ENCODE data around the gene TUBA8. TPM values are rescaled to one million over a fixed set of nuclear protein-coding genes. Genes with fewer than 3 reads are reported as not detected.

Gene TUBA8
- total RNA-seq, 4 donors from 2014 or later: 5.0 to 12.3 (median 6.3) TPM

- H3K4me1 ChIP-seq: peaks cover 0 to 23% (median 16%) of the 10 kb centered on the region in 4 donors
- H3K27me3 ChIP-seq: peaks cover 0 to 33% of the 10 kb centered on the region in 2 donors
- H3K4me3 ChIP-seq: no peak overlapping the region
- TF ChIP-seq EP300 (IDR thresholded peaks at IDR 0.05) (no peak), CTCF (IDR thresholded peaks at IDR 0.05) (no peak), POLR2A (IDR thresholded peaks at IDR 0.05) (no peak)
- WGBS, 2 donors: 63 to 67% methylated on average over 6 of the region's 6 CpGs
- H3K36me3 ChIP-seq: no peaks in the 10 kb centered on the region
- H3K27ac ChIP-seq: no peak overlapping the region
- no peak for DNase-seq (ENCODE audit: low spot score in 2 of 2)
- no peaks in the 10 kb centered on the region for H3K9me3 ChIP-seq
These were observed 1.8 kb downstream of the TUBA8 start for GRCh38 chr22:18112440-18112839.

GRCh38 chr22:18113680-18114394, 3.2 kb downstream of the TUBA8 start:
- no peak for DNase-seq (ENCODE audit: low spot score in 2 of 2)
- Histone ChIP-seq H3K4me1 (peaks cover 0 to 23% (median 16%) of the 10 kb centered on the region in 4 donors), H3K27ac (no peak overlapping the region), H3K9me3 (no peaks in the 10 kb centered on the region), H3K36me3 (no peaks in the 10 kb centered on the region), H3K27me3 (peaks cover 0 to 24% of the 10 kb centered on the region in 2 donors), H3K4me3 (no peak overlapping the region)
- 77 to 84% methylated on average over 11 of the region's 11 CpGs for WGBS, 2 donors
- TF ChIP-seq EP300 (IDR thresholded peaks at IDR 0.05): no peak
- no peak for TF ChIP-seq POLR2A (IDR thresholded peaks at IDR 0.05)
- no peak for TF ChIP-seq CTCF (IDR thresholded peaks at IDR 0.05)

- Histone ChIP-seq H3K27ac (no peak overlapping the region), H3K27me3 (peaks cover 0 to 22% of the 10 kb centered on the region in 2 donors), H3K36me3 (no peaks in the 10 kb centered on the region), H3K4me3 (no peak overlapping the region), H3K4me1 (peaks cover 0 to 23% (median 16%) of the 10 kb centered on the region in 4 donors), H3K9me3 (no peaks in the 10 kb centered on the region)
- no peak for DNase-seq (ENCODE audit: low spot score in 2 of 2)
- TF ChIP-seq CTCF (IDR thresholded peaks at IDR 0.05) (no peak), EP300 (IDR thresholded peaks at IDR 0.05) (no peak), POLR2A (IDR thresholded peaks at IDR 0.05) (no peak)
- 60 to 61% methylated on average over 4 of the region's 4 CpGs for WGBS, 2 donors
These were observed 3.9 kb downstream of the TUBA8 start for GRCh38 chr22:18114495-18114894.

- Histone ChIP-seq H3K4me1 (peaks cover 0 to 18% (median 13%) of the 10 kb centered on the region in 4 donors), H3K36me3 (no peaks in the 10 kb centered on the region), H3K4me3 (no peak overlapping the region), H3K27me3 (peaks cover 0 to 16% of the 10 kb centered on the region in 2 donors), H3K9me3 (no peaks in the 10 kb centered on the region), H3K27ac (no peak overlapping the region)
- 94% methylated on average over 15 of the region's 15 CpGs for WGBS, 2 donors
- no peak for TF ChIP-seq CTCF (IDR thresholded peaks at IDR 0.05)
- TF ChIP-seq POLR2A (IDR thresholded peaks at IDR 0.05): no peak
- no peak for TF ChIP-seq EP300 (IDR thresholded peaks at IDR 0.05)
- no peak for DNase-seq (ENCODE audit: low spot score in 2 of 2)
These were observed 4.5 kb downstream of the TUBA8 start for GRCh38 chr22:18114976-18115652.

GRCh38 chr22:18115906-18116371, 5.3 kb downstream of the TUBA8 start:
- DNase-seq (ENCODE audit: low spot score in 2 of 2): no peak
- Histone ChIP-seq H3K27me3 (peaks cover 0 to 8% of the 10 kb centered on the region in 2 donors), H3K27ac (no peak overlapping the region), H3K4me3 (no peak overlapping the region), H3K9me3 (no peaks in the 10 kb centered on the region), H3K36me3 (no peaks in the 10 kb centered on the region), H3K4me1 (peaks cover 0 to 10% (median 4%) of the 10 kb centered on the region in 4 donors)
- TF ChIP-seq EP300 (IDR thresholded peaks at IDR 0.05) (no peak), POLR2A (IDR thresholded peaks at IDR 0.05) (no peak), CTCF (IDR thresholded peaks at IDR 0.05) (no peak)
- 58 to 61% methylated on average over 7 to 8 of the region's 8 CpGs for WGBS, 2 donors

Data from tibial nerve (tissue), 4 donors.